Measurements from ENCODE around the gene ACSL5.

- no peak for TF ChIP-seq CTCF (IDR thresholded peaks at IDR 0.05)
- no peak for TF ChIP-seq POLR2A (IDR thresholded peaks at IDR 0.05)
- TF ChIP-seq EP300 (IDR thresholded peaks at IDR 0.05): no peak
Measured at GRCh38 chr10:112332022-112332421, 41.9 kb upstream of the ACSL5 start.
